K562 (cell line): ENCODE data around the gene TOM1.

Experiments
- STAT5B ChIP-seq: fragments of 250-450 bp; sonication (Bioruptor Pico); IDR thresholded peaks from 2 replicates; pipeline ENCODE4 v1.8.0; 2021; ENCODE audit warnings: mild to moderate bottlenecking, inconsistent platforms
- YY1 ChIP-seq, 3 experiments: IDR thresholded peaks; 2 replicates each; pipeline ENCODE4 v1.6.1; 2011; ENCODE audit warnings: low read length in 2 of 3, mild to moderate bottlenecking in 2 of 3, moderate library complexity in 2 of 3, borderline replicate concordance in 1 of 3, control low read depth in 1 of 3, low read depth in 1 of 3; ENCODE audit not compliant: insufficient read depth in 3 of 3, insufficient replicate concordance in 2 of 3, control insufficient read depth in 1 of 3, insufficient read length in 1 of 3; ENCODE audit errors: extremely low read depth in 1 of 3

- TF ChIP-seq STAT5B (CRISPR knock-in tag): no peak
- no peak for TF ChIP-seq YY1 (IDR thresholded peaks at IDR 0.05; ENCODE audit: borderline replicate concordance in 1 of 3, control insufficient read depth in 1 of 3, extremely low read depth in 1 of 3, insufficient read depth in 3 of 3, insufficient read length in 1 of 3, insufficient replicate concordance in 2 of 3, low read depth in 1 of 3, low read length in 2 of 3)
Observed at GRCh38 chr22:35253946-35254345, 45.7 kb upstream of the TOM1 start.
